GM12878 (cell line): Measurements from ENCODE around the gene PASK. TPM values are rescaled to one million over a fixed set of nuclear protein-coding genes. Genes with fewer than 3 reads are reported as not detected.

Experiments
- BACH1 ChIP-seq: fragments of 450-650 bp; IDR thresholded peaks from 2 replicates; pipeline ENCODE4 v1.6.1; 2017; ENCODE audit warnings: mild to moderate bottlenecking, borderline replicate concordance
- BCLAF1 ChIP-seq: fragments of 450-650 bp; IDR thresholded peaks from 2 replicates; pipeline ENCODE4 v1.6.1; 2017; ENCODE audit warnings: antibody characterized with exemption, mild to moderate bottlenecking, moderate library complexity
- IRF5 ChIP-seq: fragments of 450-650 bp; IDR thresholded peaks from 2 replicates; pipeline ENCODE4 v1.6.1; 2017; ENCODE audit warnings: borderline replicate concordance
- SKIL ChIP-seq: fragments of 450-650 bp; IDR thresholded peaks from 2 replicates; pipeline ENCODE4 v1.6.1; 2017; ENCODE audit warnings: mild to moderate bottlenecking, low read depth, inconsistent platforms; ENCODE audit not compliant: poor library complexity, severe bottlenecking
- STAT1 ChIP-seq: fragments of 450-650 bp; conservative IDR thresholded peaks from 2 replicates; pipeline ENCODE4 v1.6.1; 2014; ENCODE audit warnings: antibody characterized with exemption, mild to moderate bottlenecking
- SUPT20H ChIP-seq: IDR thresholded peaks from 2 replicates; pipeline ENCODE4 v1.6.1; 2011; ENCODE audit warnings: low read depth, mild to moderate bottlenecking, low read length, moderate library complexity, borderline replicate concordance; ENCODE audit not compliant: control insufficient read depth
- USF1 ChIP-seq: IDR thresholded peaks from 2 replicates; pipeline ENCODE4 v1.6.1; 2011; ENCODE audit warnings: borderline replicate concordance, low read depth, mild to moderate bottlenecking, moderate library complexity, mixed read lengths, low read length; ENCODE audit not compliant: insufficient read depth; ENCODE audit errors: extremely low read length
- polyA plus RNA-seq, 11 experiments: library from polyadenylated mRNA; depleted of rRNA in 4 of 11; unstranded in 6 of 11; stranded (reverse) in 5 of 11; fragments of >200 nt; fragmentation: Nextera tagmentation in 4 of 11; fragmentation: Illumina TruSeq in 1 of 11; extraction: Ambion mirVana in 4 of 11; extraction: Trizol in 1 of 11; gene quantifications; 1 replicate in 1 of 11; 2 replicates in 10 of 11; pipeline versions ENCODE4 v1.2.1 to v1.2.3, GENCODE V29; 2011 to 2016; ENCODE audit warnings: inconsistent platforms in 2 of 11, missing spikeins in 2 of 11, low read depth in 1 of 11
- total RNA-seq, 4 experiments: library from RNA; depleted of rRNA in 3 of 4; stranded (reverse); fragments of >200 nt in 3 of 4; fragmentation: Illumina TruSeq in 1 of 4; extraction: Trizol in 1 of 4; gene quantifications; 2 replicates each; pipeline versions ENCODE4 v1.2.1 to v1.2.3, GENCODE V29; 2013 to 2021
- TF ChIP-seq, protein P1 (sequence below): fragments of 450-650 bp; formaldehyde crosslinking; IDR thresholded peaks from 2 replicates; pipeline ENCODE4 v1.4.0; 2022; ENCODE audit warnings: mild to moderate bottlenecking, moderate library complexity

PASK gene
- total and polyA plus RNA-seq, 10 of the 15 experiments (the other 5 are each of a cell fraction or from before 2014, with no cell fraction given) = 9.6 to 62.2 (median 28.5) TPM

DNA sequence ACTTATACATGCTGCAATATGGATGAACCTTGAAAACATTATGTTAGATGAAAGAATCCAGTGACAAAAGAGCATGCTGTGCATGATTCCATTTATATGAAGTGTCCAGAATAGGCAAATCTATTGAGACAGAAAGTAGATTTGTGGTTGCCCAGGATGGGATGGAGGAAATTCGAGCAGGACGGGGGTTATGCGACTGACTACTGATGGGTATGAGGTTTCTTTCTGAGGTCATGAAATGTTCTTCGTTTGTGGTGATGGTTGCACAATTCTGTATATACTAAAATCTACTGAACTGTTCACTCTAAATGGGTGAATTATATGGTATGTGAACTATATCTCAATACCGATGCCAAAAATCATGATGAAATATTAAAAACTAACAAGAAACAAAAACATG is 28.3 kb downstream of the PASK start (continued):
- TF ChIP-seq SKIL (no peak), STAT1 (no peak), USF1 (no peak), BACH1 (no peak), IRF5 (no peak), SUPT20H (no peak), BCLAF1 (no peak)
- TF ChIP-seq, protein P1, sequence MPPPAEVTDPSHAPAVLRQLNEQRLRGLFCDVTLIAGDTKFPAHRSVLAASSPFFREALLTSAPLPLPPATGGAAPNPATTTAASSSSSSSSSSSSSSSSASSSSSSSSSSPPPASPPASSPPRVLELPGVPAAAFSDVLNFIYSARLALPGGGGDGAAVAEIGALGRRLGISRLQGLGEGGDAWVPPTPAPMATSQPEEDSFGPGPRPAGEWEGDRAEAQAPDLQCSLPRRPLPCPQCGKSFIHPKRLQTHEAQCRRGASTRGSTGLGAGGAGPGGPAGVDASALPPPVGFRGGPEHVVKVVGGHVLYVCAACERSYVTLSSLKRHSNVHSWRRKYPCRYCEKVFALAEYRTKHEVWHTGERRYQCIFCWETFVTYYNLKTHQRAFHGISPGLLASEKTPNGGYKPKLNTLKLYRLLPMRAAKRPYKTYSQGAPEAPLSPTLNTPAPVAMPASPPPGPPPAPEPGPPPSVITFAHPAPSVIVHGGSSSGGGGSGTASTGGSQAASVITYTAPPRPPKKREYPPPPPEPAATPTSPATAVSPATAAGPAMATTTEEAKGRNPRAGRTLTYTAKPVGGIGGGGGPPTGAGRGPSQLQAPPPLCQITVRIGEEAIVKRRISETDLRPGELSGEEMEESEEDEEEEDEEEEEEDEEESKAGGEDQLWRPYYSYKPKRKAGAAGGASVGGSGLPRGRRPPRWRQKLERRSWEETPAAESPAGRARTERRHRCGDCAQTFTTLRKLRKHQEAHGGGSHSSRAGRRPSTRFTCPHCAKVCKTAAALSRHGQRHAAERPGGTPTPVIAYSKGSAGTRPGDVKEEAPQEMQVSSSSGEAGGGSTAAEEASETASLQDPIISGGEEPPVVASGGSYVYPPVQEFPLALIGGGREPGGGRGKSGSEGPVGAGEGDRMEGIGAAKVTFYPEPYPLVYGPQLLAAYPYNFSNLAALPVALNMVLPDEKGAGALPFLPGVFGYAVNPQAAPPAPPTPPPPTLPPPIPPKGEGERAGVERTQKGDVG (CRISPR knock-in tag) = no peak
